DMS153 treated with DMSO at 0.1 percent for 48 hours (cell line): ENCODE measurements around the gene GIT1.

Experiments
- DNase-seq: peaks from one replicate; lab custom pipeline; 2025; ENCODE audit not compliant: unreplicated experiment; lab: John Stamatoyannopoulos, UW

GIT1 gene

GRCh38 chr17:29579866-29580771 lies 9.3 kb downstream of the GIT1 start:
- DNase-seq = peak; percentile 66

DNA sequence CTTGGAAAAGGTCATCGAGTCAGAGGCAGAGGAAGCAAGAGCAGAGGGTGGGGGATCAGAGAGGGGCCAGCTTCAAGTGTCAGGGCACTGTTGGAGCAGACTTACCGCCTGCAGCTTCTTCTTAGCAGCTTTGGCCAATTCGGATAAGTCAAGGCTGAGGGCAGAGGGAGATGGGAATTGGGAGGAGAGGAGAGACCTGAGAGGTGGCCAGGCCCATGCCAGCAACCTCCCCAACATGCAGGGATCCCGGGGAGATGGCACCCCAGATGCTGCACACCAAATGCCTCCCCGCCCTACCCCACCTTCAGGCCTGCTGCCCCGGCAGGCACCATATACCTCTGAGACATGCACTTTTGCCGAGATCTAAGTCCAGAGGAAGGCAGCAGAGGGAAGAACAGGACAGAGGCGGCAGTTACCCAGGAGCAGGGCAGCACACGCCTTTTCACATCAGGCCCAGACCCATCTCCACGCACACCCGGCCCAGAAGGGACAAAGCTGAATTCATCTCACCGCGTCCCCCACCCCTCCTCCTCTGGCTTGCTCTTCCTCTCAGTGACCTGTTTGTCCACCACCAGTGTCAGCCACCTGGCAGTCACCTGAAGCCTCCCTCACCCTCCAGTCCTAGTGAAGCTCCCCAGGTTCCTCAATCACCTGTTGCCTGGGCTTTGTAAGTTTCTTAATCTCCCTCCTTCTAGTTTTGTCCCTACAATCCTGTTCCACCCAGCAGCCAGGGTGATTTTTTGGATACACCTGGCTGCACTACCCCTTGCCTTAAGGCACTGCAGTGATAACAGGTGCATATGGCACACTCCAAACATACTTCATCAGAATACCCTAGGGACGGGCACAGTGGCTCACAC lies 10.6 kb downstream of the GIT1 start:
- no peak for DNase-seq

DNA sequence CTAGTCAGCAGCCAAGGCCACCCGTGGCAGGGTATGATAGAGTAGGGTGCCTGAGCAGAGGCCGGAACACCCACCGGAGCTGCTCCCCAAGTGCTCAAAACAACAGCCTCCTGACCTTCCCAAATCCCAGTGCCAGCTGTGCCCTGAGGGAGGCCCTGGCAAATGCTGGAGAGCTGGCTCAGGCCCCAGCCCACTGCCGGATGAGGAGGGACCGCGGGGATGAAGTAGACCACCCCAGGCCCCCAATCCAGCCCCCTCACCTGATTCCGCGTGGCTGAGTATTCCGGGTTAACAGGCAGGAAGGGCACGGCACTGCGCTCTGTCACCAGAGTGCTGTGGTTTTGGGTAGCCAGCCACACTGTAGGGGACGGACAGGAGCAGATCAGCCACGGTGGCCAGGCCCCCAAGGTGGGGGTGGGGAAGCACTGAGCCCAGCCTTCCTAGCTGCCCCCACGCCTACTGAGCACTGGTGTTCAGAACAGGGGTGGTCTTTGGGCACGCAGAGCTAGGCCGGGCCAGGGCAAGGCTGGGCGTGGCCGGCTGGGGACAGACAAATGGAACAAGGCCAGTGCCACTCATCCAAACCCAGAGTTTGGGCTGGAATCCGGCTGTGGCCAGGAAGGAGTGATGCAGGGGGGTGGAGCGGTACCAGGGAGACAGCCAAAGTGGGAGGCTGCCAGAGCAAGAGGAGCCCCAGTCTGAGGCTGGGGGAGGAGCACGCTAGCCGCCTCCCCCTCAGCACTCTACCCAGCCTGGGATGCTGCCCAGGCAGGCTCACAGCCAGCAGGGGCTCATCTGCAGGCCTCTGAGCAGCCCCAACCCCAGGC lies 11.8 kb downstream of the GIT1 start:
- DNase-seq = no peak

DNA sequence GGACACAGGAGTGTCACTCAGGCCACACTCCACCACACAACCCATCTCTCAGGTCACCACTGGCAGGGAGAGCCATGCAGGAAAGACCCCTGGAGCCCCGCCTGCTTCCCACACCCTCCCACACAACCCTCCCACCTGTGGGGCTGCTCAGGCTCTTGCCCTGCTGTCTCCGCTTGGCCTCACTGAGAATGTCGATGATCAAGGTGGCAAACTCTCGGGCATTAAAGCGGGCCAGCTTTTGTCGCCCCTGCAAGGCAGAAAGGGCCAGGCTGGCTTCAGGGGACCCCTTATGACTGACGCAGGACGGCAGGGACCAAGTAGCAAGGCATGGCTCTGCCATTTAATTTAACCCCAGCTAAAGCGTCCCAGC lies 12.5 kb downstream of the GIT1 start:
- DNase-seq = no peak

DNA sequence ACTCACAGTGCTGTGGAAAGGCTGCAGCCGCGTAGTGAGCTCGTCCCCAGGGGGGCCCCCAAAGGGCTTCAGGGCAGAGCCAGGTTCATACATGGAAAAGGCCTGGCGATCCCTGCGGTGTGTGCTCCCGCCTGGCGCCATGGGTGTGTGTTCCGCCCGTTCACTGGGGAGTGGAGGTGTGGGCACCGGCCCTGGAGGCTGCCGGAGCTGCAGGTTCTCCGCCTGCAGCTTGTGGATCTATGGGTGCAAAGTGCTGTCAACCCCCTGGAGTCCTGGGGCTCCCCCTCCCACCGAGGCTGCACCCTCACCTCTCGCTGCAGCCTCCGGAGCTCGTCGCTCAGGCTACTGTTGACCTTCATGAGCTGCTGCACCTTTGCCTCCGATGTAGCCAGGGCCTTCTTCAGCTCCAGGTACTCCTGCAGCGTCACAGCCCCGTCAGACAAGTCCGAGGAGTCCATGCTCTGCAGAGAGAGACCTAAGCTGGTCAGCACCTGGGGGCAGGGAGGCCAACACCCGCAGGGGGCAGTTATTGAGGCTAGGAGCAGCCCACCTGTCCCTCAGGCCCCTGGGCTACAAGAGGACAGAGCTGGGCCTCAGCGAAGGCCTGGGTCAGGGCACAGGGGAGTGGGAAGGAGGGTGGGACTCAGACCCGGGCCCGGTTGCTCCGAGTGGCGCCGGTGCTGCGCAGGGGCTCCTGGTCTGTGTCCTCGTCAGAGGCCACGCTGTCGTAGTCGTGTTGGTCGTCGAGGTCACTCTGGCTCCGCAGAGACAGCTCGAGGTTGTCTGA lies 13.0 kb downstream of the GIT1 start:
- no peak for DNase-seq

GRCh38 chr17:29575511-29576213 lies 13.8 kb downstream of the GIT1 start:
- no peak for DNase-seq

GRCh38 chr17:29574732-29575510 lies 14.5 kb downstream of the GIT1 start:
- no peak for DNase-seq

DNA sequence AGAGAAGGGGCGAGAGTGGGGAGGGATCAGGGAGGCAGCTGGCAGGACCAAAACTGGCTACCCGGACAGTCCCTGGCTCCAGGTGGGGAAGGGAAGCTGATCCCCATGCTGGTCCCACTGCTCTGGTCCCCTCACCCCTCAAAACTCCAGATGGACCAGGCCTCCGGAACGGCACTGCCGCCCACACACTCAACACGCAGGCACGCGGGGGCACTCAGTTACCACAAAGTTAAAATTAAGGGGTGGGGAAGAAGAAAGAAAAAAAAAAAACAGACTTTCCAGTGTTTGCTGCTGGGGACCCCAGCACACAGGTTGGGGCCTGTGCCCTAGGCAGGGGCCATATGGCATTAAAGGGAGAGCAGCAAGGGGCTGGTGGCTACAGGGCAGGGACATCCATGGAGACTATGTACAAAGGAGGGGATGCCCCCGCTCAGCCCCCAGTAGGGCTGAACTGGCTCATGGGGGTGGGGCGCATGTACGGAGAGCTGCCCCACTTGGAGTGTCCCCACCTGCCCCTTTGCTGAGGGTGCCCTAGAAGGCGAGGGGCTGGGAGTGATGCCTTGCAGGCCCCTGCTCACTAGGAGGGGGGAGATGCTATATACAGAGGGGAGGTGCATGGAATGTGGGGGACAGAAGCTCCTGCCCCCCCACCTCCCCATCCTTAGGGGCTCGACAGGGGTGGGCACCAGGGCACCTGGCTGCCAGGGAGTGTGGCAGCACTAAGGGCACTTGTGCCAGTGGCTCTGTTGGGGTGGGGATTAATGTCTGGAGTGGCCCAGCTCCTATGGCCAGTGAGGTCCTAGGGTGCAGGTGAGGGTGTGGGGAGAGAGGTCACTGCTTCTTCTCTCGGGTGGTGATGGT lies 15.3 kb downstream of the GIT1 start:
- DNase-seq = no peak

DNA sequence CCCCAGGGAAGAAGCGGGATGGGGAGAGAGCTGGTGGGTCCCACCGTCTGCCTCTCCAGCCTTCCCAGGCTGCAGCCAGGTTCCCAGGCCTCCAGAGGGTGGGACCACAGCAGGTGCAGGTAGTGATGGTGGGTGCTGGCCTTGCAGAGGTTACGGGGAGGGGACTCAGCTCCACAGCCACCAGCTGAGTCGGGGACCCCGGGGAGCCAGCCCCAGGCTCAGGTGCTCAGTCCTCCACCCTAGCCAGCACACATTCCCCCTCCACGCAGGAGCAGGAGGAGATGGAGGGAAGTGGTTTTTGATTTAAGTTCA lies 15.9 kb downstream of the GIT1 start:
- DNase-seq = no peak

GRCh38 chr17:29572691-29573557 lies 16.5 kb downstream of the GIT1 start:
- no peak for DNase-seq

GRCh38 chr17:29571883-29572681 lies 17.4 kb downstream of the GIT1 start:
- no peak for DNase-seq

DNA sequence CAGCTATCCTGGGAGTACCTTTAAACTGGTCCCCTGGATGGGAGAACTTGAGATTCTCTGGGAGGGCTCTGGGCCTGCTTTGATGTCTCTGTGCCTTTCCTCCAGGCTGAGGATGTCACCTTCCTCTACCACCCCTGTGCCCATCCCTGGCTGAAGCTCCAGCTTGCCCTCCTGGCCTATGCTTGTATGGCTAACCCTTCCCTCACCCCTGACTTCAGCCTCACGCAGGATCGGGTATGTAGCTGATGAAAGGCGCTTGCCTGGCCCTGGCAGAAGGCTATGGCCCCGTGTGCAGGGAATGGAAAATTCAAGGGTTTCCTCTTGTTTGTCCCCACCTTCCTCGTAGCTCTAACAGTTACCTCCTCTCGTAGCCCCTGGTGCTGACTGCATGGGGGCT lies 18.0 kb downstream of the GIT1 start:
- DNase-seq = no peak

- DNase-seq = no peak
Observed at GRCh38 chr17:29570521-29570920, 18.9 kb downstream of the GIT1 start.

DNA sequence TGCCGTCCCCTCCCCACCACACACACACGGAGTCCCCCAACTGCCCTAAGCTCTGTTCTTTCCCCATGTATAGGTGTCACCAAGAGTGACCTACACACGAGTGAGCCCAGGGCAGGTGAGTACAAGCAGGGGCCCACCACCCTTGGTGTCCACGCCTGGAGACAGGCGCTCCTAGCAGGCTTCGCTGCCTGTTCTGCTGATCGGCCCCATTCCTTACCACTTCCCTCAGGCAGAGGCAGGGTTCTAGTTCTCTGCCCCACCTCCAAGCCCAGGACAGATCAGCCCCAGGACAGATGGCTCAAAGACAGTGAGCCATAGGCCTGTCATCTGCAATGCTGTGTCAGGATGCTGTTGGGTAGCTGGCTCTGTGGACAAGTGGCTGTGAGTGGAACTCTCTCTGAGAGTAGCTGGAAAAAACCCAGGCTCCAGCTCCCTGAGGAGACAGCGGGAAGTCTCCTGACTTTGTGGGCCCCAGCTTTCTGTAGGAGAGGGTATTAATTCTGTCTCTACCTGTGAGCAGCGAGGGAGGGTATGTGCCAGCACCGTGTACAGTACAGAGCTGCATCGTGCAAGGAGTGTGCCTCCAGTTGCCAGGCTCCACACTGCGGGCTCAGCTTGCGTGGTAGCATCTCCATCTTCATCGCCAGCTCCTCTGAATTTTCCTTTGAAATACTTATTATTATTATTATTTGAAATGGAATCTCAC lies 20.1 kb downstream of the GIT1 start:
- DNase-seq = no peak

DNA sequence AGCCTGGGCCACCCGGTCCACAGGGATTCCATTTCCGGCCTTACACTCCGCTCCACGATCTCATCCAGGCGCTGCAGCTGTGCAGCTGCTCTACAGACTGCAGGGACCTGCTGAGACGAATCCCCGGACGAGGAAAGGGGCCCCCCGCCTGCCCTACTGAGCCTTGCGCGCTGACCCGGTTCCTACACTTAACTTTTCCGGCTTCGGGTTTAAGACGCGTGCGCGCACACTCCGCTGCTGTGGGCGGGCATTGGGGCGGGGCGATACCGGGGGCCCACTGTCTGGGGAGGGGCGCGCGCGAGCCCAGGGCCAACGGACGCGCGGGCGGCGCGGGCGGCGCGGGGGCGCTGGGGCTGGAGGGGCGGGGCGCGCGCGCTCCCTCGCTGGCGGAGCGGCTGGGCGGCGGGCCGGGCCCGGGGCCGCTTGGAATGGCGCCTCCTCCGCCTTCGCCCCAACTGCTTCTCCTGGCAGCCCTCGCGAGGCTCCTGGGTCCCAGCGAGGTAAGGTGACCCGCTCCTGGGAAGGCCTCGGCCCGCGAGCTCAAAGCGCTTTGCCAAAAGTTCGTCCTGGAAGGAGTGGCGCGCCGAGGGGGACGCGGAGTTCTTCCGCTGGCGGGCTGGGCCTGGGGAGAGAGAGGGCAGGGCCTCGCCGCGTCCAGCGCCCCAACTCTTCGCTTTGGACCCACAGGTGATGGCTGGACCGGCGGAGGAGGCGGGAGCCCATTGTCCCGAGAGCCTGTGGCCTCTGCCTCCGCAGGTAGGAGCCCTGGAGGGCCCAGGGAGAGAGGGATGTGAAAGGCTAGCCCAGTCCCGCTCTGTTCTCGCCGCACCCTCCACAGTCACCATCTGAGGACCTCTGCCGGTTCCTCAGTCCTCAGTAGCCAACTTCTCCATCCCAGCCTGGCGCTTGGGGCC lies 20.9 kb downstream of the GIT1 start, which contains the start of gene TP53I13:
TSS of gene TP53I13 (plus strand) at position 371 of the 914 bp plus-strand sequence. CDS start at position 429, 58 bp downstream.
- DNase-seq = peak; percentile 68
